Prostate gland (tissue), 2 donors: ENCODE data around the gene ADGB.

ENCODE experiments used
- POLR2A ChIP-seq: fragments of 450-650 bp; IDR thresholded peaks from one replicate; pipeline ENCODE4 v1.6.1; 2016; ENCODE audit warnings: antibody characterized with exemption, mild to moderate bottlenecking
- POLR2AphosphoS5 ChIP-seq: sonication (generic); formaldehyde crosslinking; IDR thresholded peaks from one replicate; pipeline ENCODE4 v1.6.1; 2017; ENCODE audit warnings: antibody characterized with exemption
- TF ChIP-seq, protein P1 (sequence below), 4 experiments: fragments of 200-600 bp in 2 of 4; fragments of 450-650 bp in 2 of 4; sonication (generic) in 2 of 4; IDR thresholded peaks; 1 replicate in 3 of 4; 2 replicates in 1 of 4; pipeline ENCODE4 v1.5.1; 2016 to 2019; ENCODE audit warnings: antibody characterized with exemption in 4 of 4, mild to moderate bottlenecking in 2 of 4, moderate library complexity in 2 of 4

DNA sequence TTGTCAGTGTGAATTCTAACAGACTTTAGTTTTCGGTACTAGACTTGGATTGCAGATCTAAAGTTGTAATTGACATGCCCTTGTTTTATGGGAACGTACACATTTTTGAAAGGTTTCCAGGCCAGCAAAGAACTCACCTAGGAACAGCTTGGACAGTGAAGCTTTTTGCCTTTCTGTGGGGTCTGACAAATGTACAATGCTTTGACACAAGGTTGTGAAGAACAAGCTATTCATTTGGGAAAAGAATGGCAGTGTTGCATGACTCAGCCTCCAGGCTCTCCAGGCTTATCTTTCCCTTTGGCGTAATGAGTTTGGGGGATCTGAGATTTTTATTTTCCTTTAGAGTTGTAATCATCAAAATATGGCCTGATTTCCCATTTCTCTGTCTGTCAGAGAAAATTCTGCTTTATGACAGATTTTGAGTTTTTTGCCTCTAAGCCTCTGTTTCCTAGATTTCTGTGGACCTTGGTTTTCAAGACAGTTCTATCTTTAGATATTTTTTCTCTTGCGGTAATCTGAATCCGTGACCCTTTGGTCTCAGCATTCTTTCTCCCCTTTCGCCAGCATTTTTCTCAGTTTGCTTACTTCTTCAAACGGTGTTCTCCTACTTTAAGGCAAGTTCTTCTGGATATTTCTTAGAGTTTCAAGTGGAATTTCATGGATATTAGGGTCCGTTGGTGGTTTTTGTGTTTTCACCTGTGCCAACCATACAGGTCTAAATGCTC lies 221.0 kb downstream of the ADGB start:
- no peak for TF ChIP-seq POLR2A
- TF ChIP-seq, protein P1, sequence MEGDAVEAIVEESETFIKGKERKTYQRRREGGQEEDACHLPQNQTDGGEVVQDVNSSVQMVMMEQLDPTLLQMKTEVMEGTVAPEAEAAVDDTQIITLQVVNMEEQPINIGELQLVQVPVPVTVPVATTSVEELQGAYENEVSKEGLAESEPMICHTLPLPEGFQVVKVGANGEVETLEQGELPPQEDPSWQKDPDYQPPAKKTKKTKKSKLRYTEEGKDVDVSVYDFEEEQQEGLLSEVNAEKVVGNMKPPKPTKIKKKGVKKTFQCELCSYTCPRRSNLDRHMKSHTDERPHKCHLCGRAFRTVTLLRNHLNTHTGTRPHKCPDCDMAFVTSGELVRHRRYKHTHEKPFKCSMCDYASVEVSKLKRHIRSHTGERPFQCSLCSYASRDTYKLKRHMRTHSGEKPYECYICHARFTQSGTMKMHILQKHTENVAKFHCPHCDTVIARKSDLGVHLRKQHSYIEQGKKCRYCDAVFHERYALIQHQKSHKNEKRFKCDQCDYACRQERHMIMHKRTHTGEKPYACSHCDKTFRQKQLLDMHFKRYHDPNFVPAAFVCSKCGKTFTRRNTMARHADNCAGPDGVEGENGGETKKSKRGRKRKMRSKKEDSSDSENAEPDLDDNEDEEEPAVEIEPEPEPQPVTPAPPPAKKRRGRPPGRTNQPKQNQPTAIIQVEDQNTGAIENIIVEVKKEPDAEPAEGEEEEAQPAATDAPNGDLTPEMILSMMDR (IDR thresholded peaks at IDR 0.05) = no peak
- TF ChIP-seq POLR2AphosphoS5 = no peak
